ENCODE data around the gene WDR88. TPM values are rescaled to one million over a fixed set of nuclear protein-coding genes. Genes with fewer than 3 reads are reported as not detected.

Gene WDR88
- polyA plus RNA-seq, 1 donor from 2014 or later = 0.35 TPM

DNA sequence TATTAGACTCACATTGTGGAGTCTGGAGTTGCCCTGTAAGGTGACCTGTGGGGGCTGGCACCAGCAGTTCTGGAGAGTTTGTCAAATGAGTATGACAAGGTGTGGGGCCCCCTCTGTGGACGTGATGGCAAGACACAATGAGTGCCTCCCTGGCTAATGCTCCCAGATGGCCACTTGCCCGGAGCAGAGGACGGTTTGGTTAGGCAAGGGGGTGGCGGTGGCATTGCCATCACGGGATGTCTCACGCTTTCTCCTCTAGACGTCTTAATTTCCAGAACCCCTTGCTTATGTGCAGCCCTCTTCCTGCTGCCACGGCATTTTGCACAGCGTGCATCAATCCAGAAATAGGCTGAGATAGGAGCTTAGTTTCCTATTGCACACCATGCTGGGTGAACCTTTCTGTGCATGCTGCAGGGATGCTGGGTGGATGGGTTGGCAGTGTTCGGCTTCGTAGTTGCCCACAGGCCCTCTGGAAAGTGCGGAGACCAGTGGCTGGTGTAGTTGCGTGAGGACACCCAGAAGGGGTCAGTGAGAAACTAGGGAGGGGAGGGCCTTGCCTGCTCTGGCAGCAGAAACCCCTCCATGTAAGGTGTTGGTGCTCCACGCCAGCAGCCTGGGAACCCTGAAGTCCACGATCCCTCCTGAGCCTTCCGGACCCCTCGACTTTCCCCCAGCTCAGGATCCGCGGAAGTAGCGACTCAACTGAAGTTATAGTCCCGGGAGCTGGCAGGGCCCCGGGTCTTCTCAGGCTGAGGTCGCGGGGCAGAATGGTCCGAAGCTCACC lies 44.2 kb downstream of the WDR88 start:
- TF ChIP-seq EP300 (conservative IDR thresholded peaks at IDR 0.05; ENCODE audit: poor library complexity, severe bottlenecking) (no peak), SMC3 (conservative IDR thresholded peaks at IDR 0.05; ENCODE audit: poor library complexity) (no peak), EZH2 (IDR thresholded peaks at IDR 0.05; ENCODE audit: borderline replicate concordance, insufficient read depth, low read length, poor library complexity, severe bottlenecking) (no peak), TAF1 (IDR thresholded peaks at IDR 0.05; ENCODE audit: low read depth) (no peak), POLR2AphosphoS5 (IDR thresholded peaks at IDR 0.05) (no peak), REST (IDR thresholded peaks at IDR 0.05; ENCODE audit: borderline replicate concordance) (no peak), MXI1 (conservative IDR thresholded peaks at IDR 0.05; ENCODE audit: poor library complexity, severe bottlenecking) (no peak), RAD21 (conservative IDR thresholded peaks at IDR 0.05) (no peak)
- TF ChIP-seq, protein P1, sequence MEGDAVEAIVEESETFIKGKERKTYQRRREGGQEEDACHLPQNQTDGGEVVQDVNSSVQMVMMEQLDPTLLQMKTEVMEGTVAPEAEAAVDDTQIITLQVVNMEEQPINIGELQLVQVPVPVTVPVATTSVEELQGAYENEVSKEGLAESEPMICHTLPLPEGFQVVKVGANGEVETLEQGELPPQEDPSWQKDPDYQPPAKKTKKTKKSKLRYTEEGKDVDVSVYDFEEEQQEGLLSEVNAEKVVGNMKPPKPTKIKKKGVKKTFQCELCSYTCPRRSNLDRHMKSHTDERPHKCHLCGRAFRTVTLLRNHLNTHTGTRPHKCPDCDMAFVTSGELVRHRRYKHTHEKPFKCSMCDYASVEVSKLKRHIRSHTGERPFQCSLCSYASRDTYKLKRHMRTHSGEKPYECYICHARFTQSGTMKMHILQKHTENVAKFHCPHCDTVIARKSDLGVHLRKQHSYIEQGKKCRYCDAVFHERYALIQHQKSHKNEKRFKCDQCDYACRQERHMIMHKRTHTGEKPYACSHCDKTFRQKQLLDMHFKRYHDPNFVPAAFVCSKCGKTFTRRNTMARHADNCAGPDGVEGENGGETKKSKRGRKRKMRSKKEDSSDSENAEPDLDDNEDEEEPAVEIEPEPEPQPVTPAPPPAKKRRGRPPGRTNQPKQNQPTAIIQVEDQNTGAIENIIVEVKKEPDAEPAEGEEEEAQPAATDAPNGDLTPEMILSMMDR (IDR thresholded peaks at IDR 0.05; ENCODE audit: poor library complexity, severe bottlenecking) = no peak
- Histone ChIP-seq H3K27me3 (ENCODE audit: insufficient read depth, low read depth, low read length) (no peaks in the 10 kb centered on the region), H2AFZ (ENCODE audit: low read depth, low read length) (peak overlapping the region; percentile 94), H3K9me3 (ENCODE audit: low read length) (no peaks in the 10 kb centered on the region), H3K79me2 (replicated peaks; ENCODE audit: insufficient read depth, low read length) (no peaks in the 10 kb centered on the region), H3K4me3 (ENCODE audit: low read length) (peak overlapping the region; percentile 98), H3K9ac (ENCODE audit: low read length) (peak overlapping the region; percentile 84), H4K20me1 (ENCODE audit: insufficient read depth) (no peaks in the 10 kb centered on the region), H3K4me2 (ENCODE audit: low read length) (peak overlapping the region; percentile 76), H3K9me2 (ENCODE audit: insufficient read depth, low read length) (no peaks in the 10 kb centered on the region), H3F3A (ENCODE audit: insufficient read depth, low read length, poor library complexity, severe bottlenecking) (no peaks in the 10 kb centered on the region), H3K36me3 (ENCODE audit: insufficient read depth, low read length) (no peaks in the 10 kb centered on the region), H3K27ac (ENCODE audit: low read length) (peak overlapping the region; percentile 86)

GRCh38 chr19:33176670-33177416 lies 44.9 kb downstream of the WDR88 start:
- Histone ChIP-seq H4K20me1 (ENCODE audit: insufficient read depth) (no peaks in the 10 kb centered on the region), H2AFZ (ENCODE audit: low read depth, low read length) (peak overlapping the region; percentile 94), H3K27ac (ENCODE audit: low read length) (peak overlapping the region; percentile 86), H3K79me2 (replicated peaks; ENCODE audit: insufficient read depth, low read length) (no peaks in the 10 kb centered on the region), H3K4me2 (ENCODE audit: low read length) (no peak overlapping the region), H3K9me3 (ENCODE audit: low read length) (no peaks in the 10 kb centered on the region), H3K9me2 (ENCODE audit: insufficient read depth, low read length) (no peaks in the 10 kb centered on the region), H3K4me3 (ENCODE audit: low read length) (peak overlapping the region; percentile 98), H3K9ac (ENCODE audit: low read length) (peak overlapping the region; percentile 84), H3K27me3 (ENCODE audit: insufficient read depth, low read depth, low read length) (no peaks in the 10 kb centered on the region), H3F3A (ENCODE audit: insufficient read depth, low read length, poor library complexity, severe bottlenecking) (no peaks in the 10 kb centered on the region), H3K36me3 (ENCODE audit: insufficient read depth, low read length) (no peaks in the 10 kb centered on the region)
- no peak for TF ChIP-seq TAF1 (IDR thresholded peaks at IDR 0.05; ENCODE audit: low read depth)
- no peak for TF ChIP-seq RAD21 (conservative IDR thresholded peaks at IDR 0.05)
- TF ChIP-seq EP300 (conservative IDR thresholded peaks at IDR 0.05; ENCODE audit: poor library complexity, severe bottlenecking) = peak; percentile 41
- peak; percentile 54 for TF ChIP-seq MXI1 (conservative IDR thresholded peaks at IDR 0.05; ENCODE audit: poor library complexity, severe bottlenecking)
- peak; percentile 89 for TF ChIP-seq POLR2AphosphoS5 (IDR thresholded peaks at IDR 0.05)
- no peak for TF ChIP-seq REST (IDR thresholded peaks at IDR 0.05; ENCODE audit: borderline replicate concordance)
- TF ChIP-seq, protein P1 (IDR thresholded peaks at IDR 0.05; ENCODE audit: poor library complexity, severe bottlenecking) = no peak
- no peak for TF ChIP-seq SMC3 (conservative IDR thresholded peaks at IDR 0.05; ENCODE audit: poor library complexity)
- no peak for TF ChIP-seq EZH2 (IDR thresholded peaks at IDR 0.05; ENCODE audit: borderline replicate concordance, insufficient read depth, low read length, poor library complexity, severe bottlenecking)
